Endothelial cell of umbilical vein (primary cell): ENCODE results near the gene ENTPD7. TPM values are rescaled to one million over a fixed set of nuclear protein-coding genes. Genes with fewer than 3 reads are reported as not detected.

Experiments used
- BruUV-seq: library from RNA; stranded (reverse); fragments of 400-500 nt; replicated peaks from 2 replicates; lab custom pipeline; 2021; lab: Mats Ljungman, UMichigan
- CTCF ChIA-PET: fragments of 300-600, 350-600 bp; sonication (Branson Sonifier 250); formaldehyde crosslinking; loops from one replicate; lab custom pipeline; 2021; ENCODE audit warnings: antibody characterized with exemption, inconsistent platforms; lab: Charles Lee
- POLR2A ChIA-PET: fragments of 300-600, 350-600 bp; sonication (Branson Sonifier 250); formaldehyde crosslinking; loops from one replicate; lab custom pipeline; 2021; ENCODE audit warnings: antibody characterized with exemption, inconsistent platforms; lab: Charles Lee
- DNase-seq: peaks from one replicate; pipeline ENCODE4 v3.0.0-alpha.2; 2011; ENCODE audit warnings: low read depth, low spot score
- FAIRE-seq: peaks from 2 replicates; lab custom pipeline; 2011; peaks lifted over from hg19 to GRCh38; lab: Jason Lieb, UNC
- H2AFZ ChIP-seq: 2 replicates; pipeline ENCODE4 v1.6.0; 2012; ENCODE audit warnings: low read depth, low read length, control low read depth, inconsistent platforms
- H3K27ac ChIP-seq: 2 replicates; pipeline ENCODE4 v1.5.1; 2011; ENCODE audit warnings: low read depth, mild to moderate bottlenecking, control low read depth, low read length, moderate library complexity; ENCODE audit not compliant: insufficient read depth
- H3K27me3 ChIP-seq, 2 experiments: 2 replicates each; pipeline versions ENCODE4 v1.6.0 to v1.6.1; 2011; ENCODE audit warnings: low read length in 2 of 2, mixed read lengths in 1 of 2; ENCODE audit not compliant: control insufficient read depth in 2 of 2, insufficient read depth in 2 of 2
- H3K36me3 ChIP-seq, 2 experiments: 2 replicates in 1 of 2; 3 replicates in 1 of 2; pipeline ENCODE4 v1.5.1; 2011; ENCODE audit warnings: low read length in 2 of 2, mild to moderate bottlenecking in 1 of 2, moderate library complexity in 1 of 2; ENCODE audit not compliant: control insufficient read depth in 2 of 2, insufficient read depth in 2 of 2; ENCODE audit errors: extremely low read depth in 1 of 2
- H3K4me1 ChIP-seq: 3 replicates; pipeline ENCODE4 v1.5.1; 2011; ENCODE audit warnings: mild to moderate bottlenecking, low read length; ENCODE audit not compliant: control insufficient read depth, insufficient read depth; ENCODE audit errors: extremely low read depth
- H3K4me2 ChIP-seq: 2 replicates; pipeline ENCODE4 v1.6.1; 2011; ENCODE audit warnings: low read length, control low read depth, mixed read lengths; ENCODE audit not compliant: insufficient read depth
- H3K4me3 ChIP-seq, 3 experiments: fragments of 200-600 bp in 1 of 3; sonication (generic), shearing (Covaris generic) in 1 of 3; replicated peaks in 1 of 3; 2 replicates each; pipeline ENCODE4 v1.5.1; 2011 to 2016; ENCODE audit warnings: control low read depth in 3 of 3, low read length in 3 of 3, mild to moderate bottlenecking in 2 of 3, inconsistent platforms in 1 of 3, low read depth in 1 of 3, moderate library complexity in 1 of 3; ENCODE audit not compliant: insufficient read depth in 1 of 3
- H3K79me2 ChIP-seq: 2 replicates; pipeline ENCODE4 v1.6.0; 2012; ENCODE audit warnings: low read length, inconsistent platforms; ENCODE audit not compliant: control insufficient read depth, insufficient read depth
- H3K9ac ChIP-seq: replicated peaks from 2 replicates; pipeline ENCODE3; 2011; ENCODE audit warnings: low read length, control low read depth; ENCODE audit not compliant: insufficient read depth; ENCODE audit errors: extremely low read depth
- H3K9me1 ChIP-seq: replicated peaks from 3 replicates; pipeline ENCODE4 v1.6.0; 2011; ENCODE audit warnings: mild to moderate bottlenecking, low read length; ENCODE audit not compliant: control insufficient read depth, insufficient read depth; ENCODE audit errors: extremely low read depth
- H3K9me3 ChIP-seq: replicated peaks from 2 replicates; pipeline ENCODE4 v1.5.1; 2012; ENCODE audit warnings: low read length, inconsistent platforms; ENCODE audit not compliant: control insufficient read depth, insufficient read depth
- H4K20me1 ChIP-seq: replicated peaks from 2 replicates; pipeline ENCODE3; 2011; ENCODE audit warnings: mild to moderate bottlenecking, low read length; ENCODE audit not compliant: control insufficient read depth, insufficient read depth; ENCODE audit errors: extremely low read depth
- CTCF ChIP-seq, 2 donors: IDR thresholded peaks; 1 replicate in 1 of 2; 2 replicates in 1 of 2; pipeline ENCODE4 v1.5.1; 2011; ENCODE audit warnings: low read length in 2 of 2, mild to moderate bottlenecking in 2 of 2, moderate library complexity in 2 of 2, control low read depth in 1 of 2, inconsistent platforms in 1 of 2, low read depth in 1 of 2; ENCODE audit not compliant: insufficient read depth in 1 of 2; ENCODE audit errors: extremely low read depth in 1 of 2
- EZH2 ChIP-seq: IDR thresholded peaks from 2 replicates; pipeline ENCODE4 v1.6.1; 2012; ENCODE audit warnings: borderline replicate concordance, low read depth, mild to moderate bottlenecking, moderate library complexity, low read length, inconsistent platforms; ENCODE audit not compliant: severe bottlenecking
- FOS ChIP-seq: IDR thresholded peaks from 2 replicates; pipeline ENCODE4 v1.6.1; 2011; ENCODE audit warnings: mild to moderate bottlenecking, low read length, moderate library complexity, borderline replicate concordance; ENCODE audit not compliant: insufficient read depth
- GATA2 ChIP-seq: IDR thresholded peaks from 2 replicates; pipeline ENCODE4 v1.7.0; 2011; ENCODE audit warnings: low read depth, mild to moderate bottlenecking, moderate library complexity, mixed read lengths, low read length; ENCODE audit not compliant: insufficient read length, insufficient read depth
- JUN ChIP-seq: IDR thresholded peaks from 2 replicates; pipeline ENCODE4 v1.6.1; 2011; ENCODE audit warnings: borderline replicate concordance, low read depth; ENCODE audit not compliant: insufficient read length, insufficient read depth
- MAX ChIP-seq: IDR thresholded peaks from 2 replicates; pipeline ENCODE4 v1.6.1; 2011; ENCODE audit not compliant: insufficient read depth, insufficient read length
- MYC ChIP-seq: IDR thresholded peaks from one replicate; pipeline ENCODE4 v1.6.1; 2011; ENCODE audit warnings: mild to moderate bottlenecking, low read depth, low read length
- POLR2A ChIP-seq: IDR thresholded peaks from 2 replicates; pipeline ENCODE4 v1.6.1; 2012; ENCODE audit warnings: low read depth, mild to moderate bottlenecking, control low read depth, low read length
- POLR2AphosphoS5 ChIP-seq: IDR thresholded peaks from 2 replicates; pipeline ENCODE4 v1.6.1; 2012; ENCODE audit warnings: low read depth, mild to moderate bottlenecking, control low read depth, low read length, moderate library complexity; ENCODE audit not compliant: insufficient read depth
- dilution Hi-C: fragments of 300-500 bp; cut with MboI; formaldehyde crosslinking; loops from one replicate; pipeline ENCODE4 v1.15.0; 2019; ENCODE audit warnings: low sequenced_read_pairs; ENCODE audit not compliant: extremely low pct_ligation_motif_present
- intact Hi-C: fragments of 100-400 bp; cut with micrococcal nuclease; formaldehyde crosslinking; loops from one replicate; pipeline ENCODE4 v1.10.0; 2022
- polyA plus RNA-seq, 4 experiments: library from polyadenylated mRNA; depleted of rRNA in 3 of 4; stranded (reverse) in 3 of 4; unstranded in 1 of 4; fragments of >200 nt; gene quantifications; 2 replicates each; pipeline versions ENCODE4 v1.2.1 to v1.2.3, GENCODE V29; 2011 to 2012; ENCODE audit warnings: missing spikeins in 1 of 4
- total RNA-seq: library from RNA; stranded (reverse); gene quantifications from 2 replicates; pipeline ENCODE4 v1.2.3, GENCODE V29; 2021

ENTPD7 gene
- total and polyA plus RNA-seq, 2 donors (not counting 3 experiments of a cell fraction or from before 2014, with no cell fraction given): 10.1 to 20.6 TPM

GRCh38 chr10:99742701-99743100 is 83.4 kb downstream of the ENTPD7 start:
- H3K4me3 ChIP-seq: no peak overlapping the region
- intact Hi-C loops (no loop called here), dilution Hi-C loops (no loop called here)
- H4K20me1 ChIP-seq: no peaks in the 10 kb centered on the region
- no TSS peak for BruUV-seq
- no peak overlapping the region for H3K9ac ChIP-seq
- no peak overlapping the region for H2AFZ ChIP-seq
- no peaks in the 10 kb centered on the region for H3K4me1 ChIP-seq
- TF ChIP-seq MYC: no peak
- no peak for TF ChIP-seq POLR2AphosphoS5
- no peak for TF ChIP-seq JUN
- no peak for TF ChIP-seq CTCF (IDR thresholded peaks at IDR 0.05; ENCODE audit: extremely low read depth in 1 of 2, insufficient read depth in 1 of 2, low read depth in 1 of 2, low read length in 2 of 2)
- TF ChIP-seq GATA2: no peak
- TF ChIP-seq POLR2A: no peak
- TF ChIP-seq FOS: no peak
- TF ChIP-seq MAX: no peak
- no peak for TF ChIP-seq EZH2
- H3K9me1 ChIP-seq: no peaks in the 10 kb centered on the region
- CTCF ChIA-PET: interaction anchor here (0.6 to 1.9 kb wide), 2 partner anchors 10 to 104 kb away, joined by 3 to 4 read pairs; partner anchors contain the start of genes COX15 and CUTC
- H3K36me3 ChIP-seq: peaks cover 12% of the 10 kb centered on the region in 2 experiments
- H3K9me3 ChIP-seq: no peaks in the 10 kb centered on the region
- peaks cover 4% of the 10 kb centered on the region for H3K79me2 ChIP-seq
- POLR2A ChIA-PET: no interaction called here
- H3K4me2 ChIP-seq: no peak overlapping the region
- H3K27ac ChIP-seq: no peak overlapping the region
- no peak for FAIRE-seq
- no peaks in the 10 kb centered on the region for H3K27me3 ChIP-seq
- no peak for DNase-seq
